Measurements from ENCODE around the gene MAPK8.

MAPK8 gene

GRCh38 chr10:48481385-48481784 lies 174.9 kb downstream of the MAPK8 start:
- DNase-seq (ENCODE audit: low spot score): no peak
- in situ Hi-C loops (cut with MboI; ENCODE audit: low sequenced_read_pairs, unreplicated experiment): no loop called here
- TF ChIP-seq, protein P1, sequence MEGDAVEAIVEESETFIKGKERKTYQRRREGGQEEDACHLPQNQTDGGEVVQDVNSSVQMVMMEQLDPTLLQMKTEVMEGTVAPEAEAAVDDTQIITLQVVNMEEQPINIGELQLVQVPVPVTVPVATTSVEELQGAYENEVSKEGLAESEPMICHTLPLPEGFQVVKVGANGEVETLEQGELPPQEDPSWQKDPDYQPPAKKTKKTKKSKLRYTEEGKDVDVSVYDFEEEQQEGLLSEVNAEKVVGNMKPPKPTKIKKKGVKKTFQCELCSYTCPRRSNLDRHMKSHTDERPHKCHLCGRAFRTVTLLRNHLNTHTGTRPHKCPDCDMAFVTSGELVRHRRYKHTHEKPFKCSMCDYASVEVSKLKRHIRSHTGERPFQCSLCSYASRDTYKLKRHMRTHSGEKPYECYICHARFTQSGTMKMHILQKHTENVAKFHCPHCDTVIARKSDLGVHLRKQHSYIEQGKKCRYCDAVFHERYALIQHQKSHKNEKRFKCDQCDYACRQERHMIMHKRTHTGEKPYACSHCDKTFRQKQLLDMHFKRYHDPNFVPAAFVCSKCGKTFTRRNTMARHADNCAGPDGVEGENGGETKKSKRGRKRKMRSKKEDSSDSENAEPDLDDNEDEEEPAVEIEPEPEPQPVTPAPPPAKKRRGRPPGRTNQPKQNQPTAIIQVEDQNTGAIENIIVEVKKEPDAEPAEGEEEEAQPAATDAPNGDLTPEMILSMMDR (IDR thresholded peaks at IDR 0.05; ENCODE audit: borderline replicate concordance, control extremely low read depth, extremely low read depth, insufficient read depth, missing control alignments): no peak

- in situ Hi-C loops (cut with MboI; ENCODE audit: low sequenced_read_pairs, unreplicated experiment): no loop called here
- TF ChIP-seq, protein P1 (IDR thresholded peaks at IDR 0.05; ENCODE audit: borderline replicate concordance, control extremely low read depth, extremely low read depth, insufficient read depth, missing control alignments): no peak
- no peak for DNase-seq (ENCODE audit: low spot score)
Observed at GRCh38 chr10:48482207-48482606, 175.7 kb downstream of the MAPK8 start.

DNA sequence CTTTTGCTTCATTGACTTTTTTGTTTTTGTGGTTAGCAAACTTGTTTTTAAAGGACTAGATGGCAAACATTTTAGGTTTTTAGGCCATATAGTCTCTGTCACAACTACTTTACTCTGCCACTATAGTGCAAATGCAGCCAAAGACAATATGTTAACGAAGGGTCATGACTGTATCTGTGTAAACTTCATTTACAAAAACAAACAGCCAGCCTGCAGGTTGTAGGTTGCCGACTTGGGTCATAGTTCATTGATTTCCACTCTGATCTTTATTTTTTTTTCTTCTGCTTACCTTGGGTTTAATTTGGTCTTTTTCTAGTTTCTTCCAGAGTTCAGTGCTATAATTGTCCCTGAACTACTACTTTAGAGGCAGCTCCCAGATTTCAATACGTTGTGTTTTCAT lies 178.4 kb downstream of the MAPK8 start:
- TF ChIP-seq, protein P1 (IDR thresholded peaks at IDR 0.05; ENCODE audit: borderline replicate concordance, control extremely low read depth, extremely low read depth, insufficient read depth, missing control alignments): no peak
- in situ Hi-C loops (cut with MboI; ENCODE audit: low sequenced_read_pairs, unreplicated experiment): no loop called here
- DNase-seq (ENCODE audit: low spot score): no peak

DNA sequence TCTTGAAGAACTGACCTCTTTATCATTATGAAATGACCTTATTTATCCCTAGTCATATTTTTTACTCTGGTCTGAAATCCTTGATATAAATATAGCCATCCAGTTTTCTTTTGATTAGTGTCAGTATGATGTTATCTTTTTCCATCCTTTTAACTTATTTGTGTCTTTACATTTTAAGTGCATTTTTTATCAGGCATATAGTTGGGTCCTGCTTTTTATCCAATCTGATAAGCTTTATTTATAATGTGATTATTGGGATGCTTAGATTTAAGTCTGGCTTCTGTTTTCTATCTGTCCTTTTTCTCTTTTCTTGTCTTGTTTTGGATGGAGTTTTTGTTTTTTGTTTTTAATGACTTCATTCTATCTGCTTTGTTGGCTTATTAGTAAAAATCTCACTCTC lies 179.2 kb downstream of the MAPK8 start:
- TF ChIP-seq, protein P1 (IDR thresholded peaks at IDR 0.05; ENCODE audit: borderline replicate concordance, control extremely low read depth, extremely low read depth, insufficient read depth, missing control alignments): no peak
- in situ Hi-C loops (cut with MboI; ENCODE audit: low sequenced_read_pairs, unreplicated experiment): no loop called here
- no peak for DNase-seq (ENCODE audit: low spot score)

DNA sequence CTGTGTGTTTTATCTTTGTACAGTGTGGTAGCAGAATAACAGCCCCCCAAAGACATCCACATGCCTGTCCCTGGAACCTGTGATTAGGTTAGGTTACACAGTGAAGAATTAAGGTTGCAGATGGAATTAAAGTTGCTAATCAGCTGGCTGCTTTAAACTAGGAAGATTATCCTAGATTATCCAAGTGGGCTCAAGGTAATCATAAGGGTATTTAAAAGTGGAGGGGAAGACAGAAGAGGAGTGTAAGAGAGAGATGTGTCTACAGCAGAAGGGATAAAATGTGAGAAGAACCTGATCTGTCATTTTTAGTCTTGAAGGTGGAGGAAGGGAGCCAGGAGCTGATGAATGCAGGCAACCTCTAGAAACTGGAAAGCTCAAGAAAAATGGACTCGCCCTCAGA lies 180.8 kb downstream of the MAPK8 start:
- in situ Hi-C loops (cut with MboI; ENCODE audit: low sequenced_read_pairs, unreplicated experiment): no loop called here
- TF ChIP-seq, protein P1 (IDR thresholded peaks at IDR 0.05; ENCODE audit: borderline replicate concordance, control extremely low read depth, extremely low read depth, insufficient read depth, missing control alignments): no peak
- DNase-seq (ENCODE audit: low spot score): no peak
